HepG2 (cell line): ENCODE results near the gene SMPD1. TPM values are rescaled to one million over a fixed set of nuclear protein-coding genes. Genes with fewer than 3 reads are reported as not detected.

Experiments used
- ARID5B ChIP-seq: IDR thresholded peaks from 2 replicates; pipeline ENCODE4 v1.4.0; 2020; ENCODE audit warnings: mild to moderate bottlenecking, missing genetic modification reagents
- ELF4 ChIP-seq: sonication (generic); formaldehyde crosslinking; IDR thresholded peaks from 2 replicates; pipeline ENCODE4 v1.5.0; 2020; ENCODE audit warnings: missing genetic modification reagents, mild to moderate bottlenecking, moderate library complexity, borderline replicate concordance
- IKZF5 ChIP-seq: IDR thresholded peaks from 2 replicates; pipeline ENCODE4 v1.6.1; 2018; ENCODE audit warnings: missing genetic modification reagents, mild to moderate bottlenecking, missing compliant biosample characterization
- ISX ChIP-seq: sonication (generic); formaldehyde crosslinking; conservative IDR thresholded peaks from 2 replicates; pipeline ENCODE4 v1.5.0; 2020; ENCODE audit warnings: missing genetic modification reagents
- MEIS1 ChIP-seq: sonication (generic); formaldehyde crosslinking; IDR thresholded peaks from 2 replicates; pipeline ENCODE4 v1.9.0; 2021; ENCODE audit warnings: mild to moderate bottlenecking, missing genetic modification reagents, moderate library complexity, borderline replicate concordance
- SPEN ChIP-seq: sonication (generic); formaldehyde crosslinking; IDR thresholded peaks from 2 replicates; pipeline ENCODE4 v1.5.1; 2020; ENCODE audit warnings: low read depth, mild to moderate bottlenecking, missing genetic modification reagents
- SYNCRIP ChIP-seq: fragments of 200-400 bp; formaldehyde crosslinking; IDR thresholded peaks from 2 replicates; pipeline ENCODE4 v1.6.1; 2018; ENCODE audit warnings: mild to moderate bottlenecking, low read depth, low read length; ENCODE audit not compliant: insufficient read depth
- THAP9 ChIP-seq: sonication (generic); formaldehyde crosslinking; IDR thresholded peaks from 2 replicates; pipeline ENCODE4; 2020; ENCODE audit warnings: missing genetic modification reagents, mild to moderate bottlenecking, borderline replicate concordance
- ZNF205 ChIP-seq: IDR thresholded peaks from 2 replicates; pipeline ENCODE4 v1.6.1; 2018; ENCODE audit warnings: missing biosample characterization, missing genetic modification reagents
- ZNF230 ChIP-seq: sonication (generic); formaldehyde crosslinking; IDR thresholded peaks from 2 replicates; pipeline ENCODE4 v1.4.0; 2020; ENCODE audit warnings: mild to moderate bottlenecking, missing genetic modification reagents
- ZNF30 ChIP-seq: sonication (generic); formaldehyde crosslinking; IDR thresholded peaks from 2 replicates; pipeline ENCODE4 v1.5.0; 2020; ENCODE audit warnings: mild to moderate bottlenecking, missing genetic modification reagents
- ZNF749 ChIP-seq: sonication (generic); formaldehyde crosslinking; IDR thresholded peaks from 2 replicates; pipeline ENCODE4 v1.8.0; 2022; ENCODE audit warnings: mild to moderate bottlenecking, missing genetic modification reagents, moderate library complexity, borderline replicate concordance
- ZNF773 ChIP-seq: sonication (generic); formaldehyde crosslinking; IDR thresholded peaks from 2 replicates; pipeline ENCODE4 v1.4.0; 2020; ENCODE audit warnings: missing genetic modification reagents, borderline replicate concordance
- ZNF777 ChIP-seq: sonication (generic); formaldehyde crosslinking; IDR thresholded peaks from 2 replicates; pipeline ENCODE4 v1.4.0; 2020; ENCODE audit warnings: missing genetic modification reagents
- polyA plus RNA-seq, 8 experiments: library from polyadenylated mRNA; depleted of rRNA in 3 of 8; stranded (reverse) in 7 of 8; unstranded in 1 of 8; fragments of >200 nt; fragmentation: Illumina TruSeq in 4 of 8; extraction: Trizol in 4 of 8; gene quantifications; 2 replicates each; pipeline versions ENCODE4 v1.2.1 to v1.2.3, GENCODE V29; 2011 to 2016; ENCODE audit warnings: low read depth in 4 of 8, missing spikeins in 1 of 8, mixed read lengths in 1 of 8; ENCODE audit not compliant: insufficient read depth in 1 of 8
- total RNA-seq, 5 experiments: library from RNA; depleted of rRNA; stranded (reverse); fragments of >200 nt; fragmentation: Illumina TruSeq; extraction: Trizol; gene quantifications; 2 replicates each; pipeline ENCODE4 v1.2.3, GENCODE V29; 2016; ENCODE audit warnings: low read depth in 1 of 5
- TF ChIP-seq, protein P1 (sequence below), 2 experiments: sonication (generic) in 1 of 2; formaldehyde crosslinking in 1 of 2; IDR thresholded peaks; 2 replicates each; pipeline versions ENCODE4 v1.4.0 to v1.6.1; 2016 to 2020; ENCODE audit warnings: borderline replicate concordance in 1 of 2, low read depth in 1 of 2, mild to moderate bottlenecking in 1 of 2, missing genetic modification reagents in 1 of 2

The SMPD1 gene
- total and polyA plus RNA-seq, 2 of the 13 experiments (the other 11 are each of a cell fraction or from before 2014, with no cell fraction given), result 6.3 to 8.4 TPM

GRCh38 chr11:6389905-6390717, at the start of gene SMPD1 (continued):
- TF ChIP-seq ARID5B (CRISPR knock-in tag), result peak; percentile 75
- TF ChIP-seq ZNF773 (CRISPR knock-in tag), result no peak
- TF ChIP-seq, protein P1, sequence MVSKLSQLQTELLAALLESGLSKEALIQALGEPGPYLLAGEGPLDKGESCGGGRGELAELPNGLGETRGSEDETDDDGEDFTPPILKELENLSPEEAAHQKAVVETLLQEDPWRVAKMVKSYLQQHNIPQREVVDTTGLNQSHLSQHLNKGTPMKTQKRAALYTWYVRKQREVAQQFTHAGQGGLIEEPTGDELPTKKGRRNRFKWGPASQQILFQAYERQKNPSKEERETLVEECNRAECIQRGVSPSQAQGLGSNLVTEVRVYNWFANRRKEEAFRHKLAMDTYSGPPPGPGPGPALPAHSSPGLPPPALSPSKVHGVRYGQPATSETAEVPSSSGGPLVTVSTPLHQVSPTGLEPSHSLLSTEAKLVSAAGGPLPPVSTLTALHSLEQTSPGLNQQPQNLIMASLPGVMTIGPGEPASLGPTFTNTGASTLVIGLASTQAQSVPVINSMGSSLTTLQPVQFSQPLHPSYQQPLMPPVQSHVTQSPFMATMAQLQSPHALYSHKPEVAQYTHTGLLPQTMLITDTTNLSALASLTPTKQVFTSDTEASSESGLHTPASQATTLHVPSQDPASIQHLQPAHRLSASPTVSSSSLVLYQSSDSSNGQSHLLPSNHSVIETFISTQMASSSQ (IDR thresholded peaks at IDR 0.05; ENCODE audit: low read depth), result no peak
- TF ChIP-seq, protein P1 (CRISPR knock-in tag; IDR thresholded peaks at IDR 0.05; ENCODE audit: borderline replicate concordance), result peak; percentile 62; the same call in 1 of the 2 replicates
- no peak for TF ChIP-seq ZNF777 (CRISPR knock-in tag)
- TF ChIP-seq ISX (CRISPR knock-in tag), result no peak
- no peak for TF ChIP-seq SPEN (CRISPR knock-in tag)
- TF ChIP-seq ZNF205 (CRISPR knock-in tag), result no peak
- 0 out of 2 replicates have a peak, but pooled peaks have one; percentile 35 for TF ChIP-seq IKZF5 (CRISPR knock-in tag)
- TF ChIP-seq ZNF749 (CRISPR knock-in tag), result peak; percentile 73; the same call in 1 of the 2 replicates
- peak; percentile 93 for TF ChIP-seq MEIS1 (CRISPR knock-in tag)
- TF ChIP-seq ZNF30 (CRISPR knock-in tag), result no peak
- TF ChIP-seq ELF4, result no peak
- TF ChIP-seq SYNCRIP, result no peak
- no peak for TF ChIP-seq ZNF230
- peak; percentile 24; the same call in 1 of the 2 replicates for TF ChIP-seq THAP9 (CRISPR knock-in tag)
